Nephron (organoid): ENCODE results near the gene C19orf12.

ENCODE experiments used
- H3K27ac Mint-ChIP-seq, 3 experiments: 2 replicates each; pipeline ENCODE4 v1.8.0; 2020; ENCODE audit warnings: mixed read lengths in 3 of 3, mild to moderate bottlenecking in 2 of 3, moderate library complexity in 1 of 3
- H3K27me3 Mint-ChIP-seq: 2 replicates; pipeline ENCODE4 v1.8.0; 2021; ENCODE audit warnings: low read depth, mild to moderate bottlenecking, moderate library complexity, mixed read lengths
- H3K36me3 Mint-ChIP-seq: 2 replicates; pipeline ENCODE4 v1.8.0; 2020; ENCODE audit warnings: low read depth, mixed read lengths
- H3K4me1 Mint-ChIP-seq: 2 replicates; pipeline ENCODE4 v1.8.0; 2020; ENCODE audit warnings: mixed read lengths
- H3K4me3 Mint-ChIP-seq, 3 experiments: 2 replicates each; pipeline ENCODE4 v1.8.0; 2020; ENCODE audit warnings: mild to moderate bottlenecking in 3 of 3, mixed read lengths in 3 of 3, moderate library complexity in 2 of 3
- H3K9me3 Mint-ChIP-seq: 2 replicates; pipeline ENCODE4 v1.8.0; 2020; ENCODE audit warnings: mixed read lengths
- CTCF ChIP-seq, 3 experiments: fragments of 200-600 bp; sonication (generic); IDR thresholded peaks; one replicate each; pipeline ENCODE4 v1.5.0; 2021; ENCODE audit warnings: antibody characterized with exemption in 3 of 3; ENCODE audit not compliant: unreplicated experiment in 3 of 3

The C19orf12 gene

GRCh38 chr19:29681422-29682235 lies 33.4 kb downstream of the C19orf12 start:
- Mint-ChIP-seq H3K4me3 (no peak overlapping the region), H3K9me3 (no peaks in the 10 kb centered on the region), H3K27ac (no peak overlapping the region), H3K4me1 (peaks cover 11% of the 10 kb centered on the region), H3K36me3 (no peaks in the 10 kb centered on the region), H3K27me3 (peaks cover 9% of the 10 kb centered on the region)
- no peak for TF ChIP-seq CTCF (IDR thresholded peaks at IDR 0.05; ENCODE audit: unreplicated experiment in 3 of 3)

- no peak overlapping the region for H3K27ac Mint-ChIP-seq
- no peak overlapping the region for H3K4me3 Mint-ChIP-seq
- H3K27me3 Mint-ChIP-seq: peaks cover 6% of the 10 kb centered on the region
- no peak for TF ChIP-seq CTCF (IDR thresholded peaks at IDR 0.05; ENCODE audit: unreplicated experiment in 3 of 3)
- H3K9me3 Mint-ChIP-seq: no peaks in the 10 kb centered on the region
- peaks cover 6% of the 10 kb centered on the region for H3K4me1 Mint-ChIP-seq
- no peaks in the 10 kb centered on the region for H3K36me3 Mint-ChIP-seq
These were observed 34.1 kb downstream of the C19orf12 start for GRCh38 chr19:29680937-29681336.

DNA sequence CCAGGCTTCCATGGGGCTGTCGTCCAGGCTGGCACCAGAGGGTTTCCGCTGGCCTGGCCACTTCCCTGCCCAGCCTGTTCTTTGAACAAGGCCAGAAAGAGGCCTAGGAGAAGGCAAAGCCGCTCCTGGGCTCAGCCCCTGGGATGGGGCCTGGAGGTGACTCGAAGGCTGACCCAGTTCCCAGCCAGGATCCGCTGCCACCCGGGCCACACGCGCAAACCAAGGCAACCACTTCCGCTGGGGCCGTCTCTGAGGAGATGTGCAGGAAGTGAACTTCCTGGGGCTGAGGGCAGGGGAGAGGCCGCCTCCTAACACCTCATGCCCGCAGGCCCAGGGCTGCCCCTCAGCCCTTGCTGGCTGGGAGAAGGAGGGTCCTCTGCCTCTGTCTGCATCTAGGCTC lies 34.6 kb downstream of the C19orf12 start:
- no peak for TF ChIP-seq CTCF (IDR thresholded peaks at IDR 0.05; ENCODE audit: unreplicated experiment in 3 of 3)
- H3K27me3 Mint-ChIP-seq: peaks cover 6% of the 10 kb centered on the region
- no peaks in the 10 kb centered on the region for H3K9me3 Mint-ChIP-seq
- H3K36me3 Mint-ChIP-seq: no peaks in the 10 kb centered on the region
- peaks cover 5% of the 10 kb centered on the region for H3K4me1 Mint-ChIP-seq
- H3K27ac Mint-ChIP-seq: no peak overlapping the region
- H3K4me3 Mint-ChIP-seq: no peak overlapping the region

- no peak for TF ChIP-seq CTCF (IDR thresholded peaks at IDR 0.05; ENCODE audit: unreplicated experiment in 3 of 3)
- no peaks in the 10 kb centered on the region for H3K9me3 Mint-ChIP-seq
- no peak overlapping the region for H3K4me3 Mint-ChIP-seq
- no peaks in the 10 kb centered on the region for H3K36me3 Mint-ChIP-seq
- H3K27ac Mint-ChIP-seq: no peak overlapping the region
- no peaks in the 10 kb centered on the region for H3K4me1 Mint-ChIP-seq
- H3K27me3 Mint-ChIP-seq: peaks cover 6% of the 10 kb centered on the region
These were observed 35.4 kb downstream of the C19orf12 start for GRCh38 chr19:29679598-29680210.

DNA sequence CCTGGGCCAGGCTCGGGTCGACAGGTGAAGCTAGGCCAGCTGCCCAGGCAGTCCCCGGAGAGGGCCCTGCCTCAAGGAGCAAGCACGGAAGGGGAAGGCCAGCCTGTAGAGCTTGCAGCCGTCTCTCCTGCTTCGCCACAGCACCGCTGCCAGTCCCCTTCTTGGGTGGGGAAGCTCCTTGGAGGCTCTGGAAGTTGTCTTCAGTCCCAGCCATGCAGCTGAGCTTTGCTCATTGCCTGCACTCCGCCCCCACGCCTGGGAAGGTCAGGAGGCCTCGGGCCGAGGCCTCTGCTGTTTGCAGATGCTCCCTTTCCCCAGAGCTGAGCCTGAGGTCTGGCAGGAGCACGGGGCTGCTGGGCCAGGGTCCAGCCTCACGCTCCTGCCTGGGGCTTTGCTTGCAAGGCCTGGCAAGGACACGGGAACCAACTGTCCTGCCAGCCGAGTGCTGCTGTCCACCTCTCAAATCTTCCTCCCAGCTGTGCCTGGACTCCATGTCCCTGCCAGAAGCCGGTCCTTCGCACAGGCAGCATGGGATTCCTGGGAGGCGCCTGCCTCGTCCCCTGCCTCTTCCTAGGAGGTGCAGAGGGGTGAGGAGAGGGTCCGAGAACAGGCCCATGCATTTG lies 36.5 kb downstream of the C19orf12 start:
- no peaks in the 10 kb centered on the region for H3K36me3 Mint-ChIP-seq
- peaks cover 6% of the 10 kb centered on the region for H3K27me3 Mint-ChIP-seq
- H3K4me3 Mint-ChIP-seq: no peak overlapping the region
- H3K4me1 Mint-ChIP-seq: no peaks in the 10 kb centered on the region
- TF ChIP-seq CTCF (IDR thresholded peaks at IDR 0.05; ENCODE audit: unreplicated experiment in 3 of 3): no peak
- no peaks in the 10 kb centered on the region for H3K9me3 Mint-ChIP-seq
- H3K27ac Mint-ChIP-seq: no peak overlapping the region
